ENCODE results near the gene CHRNA1. TPM values are rescaled to one million over a fixed set of nuclear protein-coding genes. Genes with fewer than 3 reads are reported as not detected.

Gene CHRNA1
- total RNA-seq, 1 experiment from 2014 or later = not detected

DNA sequence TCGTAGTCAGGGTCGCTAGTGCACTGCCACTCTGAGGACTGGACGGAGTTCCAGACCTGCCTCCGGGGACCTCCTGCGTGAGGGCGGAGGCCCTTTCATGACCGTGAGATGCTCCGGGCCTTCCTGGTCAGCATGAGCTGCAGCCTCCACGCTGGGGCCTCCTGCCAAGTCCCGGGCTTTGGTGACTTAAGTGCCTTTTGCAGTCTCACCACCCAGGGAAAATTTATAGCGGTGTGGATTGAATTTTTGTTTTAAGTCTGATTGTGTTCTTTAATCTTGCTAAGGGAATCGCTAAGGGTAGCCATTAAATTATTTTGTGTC is 33.6 kb downstream of the CHRNA1 start:
- Mint-ChIP-seq H3K27me3 (ENCODE audit: insufficient read depth, unreplicated experiment) (peaks cover 61% of the 10 kb centered on the region), H3K4me3 (ENCODE audit: unreplicated experiment) (no peak overlapping the region)
- CTCF ChIA-PET = interaction anchor here (1.1 to 1.9 kb wide), 4 partner anchors 19 to 33 kb away, joined by 3 to 5 read pairs (median 4); no protein-coding TSS in a partner anchor

DNA sequence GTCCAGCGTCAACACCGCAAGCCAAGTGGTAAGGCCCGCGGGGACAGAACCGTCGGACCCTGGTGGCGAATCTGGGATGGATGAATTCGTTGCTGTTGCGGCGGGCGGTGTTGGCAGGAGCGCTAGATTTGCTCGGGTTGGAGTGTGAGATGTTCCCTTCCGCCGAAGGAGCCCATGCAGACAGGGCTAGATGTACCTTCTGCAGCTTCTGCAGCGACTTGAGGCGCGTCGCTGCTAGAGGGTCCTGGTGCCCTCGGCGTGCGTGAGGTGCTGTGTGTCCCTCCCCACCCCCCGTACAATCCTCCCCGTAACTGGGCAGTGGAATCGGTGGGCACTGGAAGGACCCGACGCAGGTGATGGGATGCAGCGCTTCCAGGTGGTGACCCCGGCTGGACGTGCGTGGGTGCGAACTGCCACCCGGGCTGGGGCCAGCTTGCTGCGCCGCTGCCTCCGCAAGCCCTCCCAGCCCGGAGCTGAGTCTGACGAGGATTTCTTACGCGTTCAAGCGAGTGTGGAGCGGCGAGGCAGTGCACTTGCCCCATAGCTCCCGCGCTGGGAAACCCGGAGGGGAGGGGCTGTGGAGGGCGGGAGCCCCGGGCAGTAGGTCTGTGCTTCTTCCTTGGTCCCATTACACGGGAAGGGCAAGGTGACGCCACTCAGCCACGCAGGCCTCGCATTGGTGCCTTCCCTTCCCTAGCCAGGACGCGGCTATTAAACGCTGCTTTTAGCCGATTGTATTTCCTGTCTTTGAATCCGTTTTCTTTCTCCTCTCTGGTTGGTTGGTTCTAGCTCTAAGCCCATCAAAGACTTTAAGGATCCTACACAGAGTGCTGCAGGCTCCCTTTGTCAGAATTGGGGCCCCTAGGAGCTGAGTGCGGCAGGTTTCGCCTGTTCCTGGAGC is 34.2 kb downstream of the CHRNA1 start:
- Mint-ChIP-seq H3K36me3 (ENCODE audit: insufficient read depth, unreplicated experiment) (no peaks in the 10 kb centered on the region), H3K27me3 (ENCODE audit: insufficient read depth, unreplicated experiment) (peaks cover 61% of the 10 kb centered on the region), H3K4me3 (ENCODE audit: unreplicated experiment) (no peak overlapping the region), H3K4me1 (ENCODE audit: insufficient read depth, unreplicated experiment) (no peaks in the 10 kb centered on the region), H3K9me3 (ENCODE audit: unreplicated experiment) (no peaks in the 10 kb centered on the region), H3K27ac (ENCODE audit: low read depth, unreplicated experiment) (no peak overlapping the region)
- ChIA-PET POLR2A (no interaction called here), CTCF (interaction anchor here (0.6 to 1.9 kb wide), 5 partner anchors 19 to 913 kb away, joined by 3 to 5 read pairs (median 4); no protein-coding TSS in a partner anchor)
- TF ChIP-seq, protein P1, sequence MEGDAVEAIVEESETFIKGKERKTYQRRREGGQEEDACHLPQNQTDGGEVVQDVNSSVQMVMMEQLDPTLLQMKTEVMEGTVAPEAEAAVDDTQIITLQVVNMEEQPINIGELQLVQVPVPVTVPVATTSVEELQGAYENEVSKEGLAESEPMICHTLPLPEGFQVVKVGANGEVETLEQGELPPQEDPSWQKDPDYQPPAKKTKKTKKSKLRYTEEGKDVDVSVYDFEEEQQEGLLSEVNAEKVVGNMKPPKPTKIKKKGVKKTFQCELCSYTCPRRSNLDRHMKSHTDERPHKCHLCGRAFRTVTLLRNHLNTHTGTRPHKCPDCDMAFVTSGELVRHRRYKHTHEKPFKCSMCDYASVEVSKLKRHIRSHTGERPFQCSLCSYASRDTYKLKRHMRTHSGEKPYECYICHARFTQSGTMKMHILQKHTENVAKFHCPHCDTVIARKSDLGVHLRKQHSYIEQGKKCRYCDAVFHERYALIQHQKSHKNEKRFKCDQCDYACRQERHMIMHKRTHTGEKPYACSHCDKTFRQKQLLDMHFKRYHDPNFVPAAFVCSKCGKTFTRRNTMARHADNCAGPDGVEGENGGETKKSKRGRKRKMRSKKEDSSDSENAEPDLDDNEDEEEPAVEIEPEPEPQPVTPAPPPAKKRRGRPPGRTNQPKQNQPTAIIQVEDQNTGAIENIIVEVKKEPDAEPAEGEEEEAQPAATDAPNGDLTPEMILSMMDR (IDR thresholded peaks at IDR 0.05; ENCODE audit: unreplicated experiment) = no peak
- intact Hi-C loops (cut with micrococcal nuclease) = no loop called here
- DNase-seq (ENCODE audit: unreplicated experiment) = no peak
- BruUV-seq (replicated peaks) = no TSS peak

More for the DNA sequence above, 33.6 kb downstream of the CHRNA1 start:
- Mint-ChIP-seq H3K9me3 (ENCODE audit: unreplicated experiment) (no peaks in the 10 kb centered on the region), H3K27ac (ENCODE audit: low read depth, unreplicated experiment) (no peak overlapping the region), H3K36me3 (ENCODE audit: insufficient read depth, unreplicated experiment) (no peaks in the 10 kb centered on the region), H3K4me1 (ENCODE audit: insufficient read depth, unreplicated experiment) (no peaks in the 10 kb centered on the region)
- TF ChIP-seq, protein P1 (IDR thresholded peaks at IDR 0.05; ENCODE audit: unreplicated experiment) = no peak
- POLR2A ChIA-PET = no interaction called here
- DNase-seq (ENCODE audit: unreplicated experiment) = no peak
- intact Hi-C loops (cut with micrococcal nuclease) = no loop called here
- BruUV-seq (replicated peaks) = no TSS peak

DNA sequence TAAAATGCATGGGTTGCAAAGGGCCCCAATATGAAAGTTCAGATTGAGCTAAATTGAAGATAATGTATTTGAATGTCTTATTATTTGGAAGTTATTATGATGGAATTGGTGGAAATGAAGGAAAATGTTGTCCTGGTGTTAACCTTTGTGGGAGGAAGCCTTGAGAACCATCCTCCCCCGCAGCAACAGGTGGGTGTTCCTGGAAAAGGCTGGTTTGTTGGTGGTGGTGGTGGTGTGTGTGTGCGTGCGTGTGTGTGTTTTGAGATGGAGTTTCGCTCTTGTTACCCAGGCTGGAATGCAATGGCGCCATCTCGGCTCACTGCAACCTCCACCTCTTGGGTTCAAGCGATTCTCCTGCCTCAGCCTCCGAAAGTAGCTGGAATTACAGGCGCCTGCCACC is 36.2 kb downstream of the CHRNA1 start:
- Mint-ChIP-seq H3K27me3 (ENCODE audit: insufficient read depth, unreplicated experiment) (peaks cover 55% of the 10 kb centered on the region), H3K4me1 (ENCODE audit: insufficient read depth, unreplicated experiment) (no peaks in the 10 kb centered on the region), H3K36me3 (ENCODE audit: insufficient read depth, unreplicated experiment) (no peaks in the 10 kb centered on the region), H3K27ac (ENCODE audit: low read depth, unreplicated experiment) (no peak overlapping the region), H3K9me3 (ENCODE audit: unreplicated experiment) (no peaks in the 10 kb centered on the region), H3K4me3 (ENCODE audit: unreplicated experiment) (no peak overlapping the region)
- TF ChIP-seq, protein P1 (IDR thresholded peaks at IDR 0.05; ENCODE audit: unreplicated experiment) = no peak
- ChIA-PET CTCF (interaction anchor here (1.5 kb wide), 1 partner anchor 21 kb away, joined by 4 read pairs; no protein-coding TSS in a partner anchor), POLR2A (no interaction called here)
- intact Hi-C loops (cut with micrococcal nuclease) = no loop called here
- BruUV-seq (replicated peaks) = no TSS peak
- DNase-seq (ENCODE audit: unreplicated experiment) = no peak

DNA sequence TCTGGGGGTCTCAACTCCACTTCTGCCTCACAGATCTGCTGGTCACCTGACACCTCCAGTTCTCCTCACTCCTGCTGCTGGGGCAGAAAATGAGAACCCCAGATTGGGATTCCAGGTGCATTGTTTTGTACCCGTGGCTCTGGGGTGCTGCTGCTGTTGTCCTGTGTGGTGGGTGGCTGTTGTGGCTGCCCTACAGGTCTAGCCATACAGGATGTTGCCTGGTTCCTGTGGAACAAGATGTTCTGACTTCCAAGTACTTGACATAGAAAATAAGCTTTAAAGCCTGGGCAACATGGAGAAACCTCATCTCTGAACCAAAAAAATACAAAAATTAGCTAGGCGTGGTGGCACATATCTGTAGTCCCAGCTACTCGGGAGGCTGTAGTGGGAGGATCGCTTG is 38.1 kb downstream of the CHRNA1 start:
- Mint-ChIP-seq H3K9me3 (ENCODE audit: unreplicated experiment) (no peaks in the 10 kb centered on the region), H3K4me1 (ENCODE audit: insufficient read depth, unreplicated experiment) (no peaks in the 10 kb centered on the region), H3K4me3 (ENCODE audit: unreplicated experiment) (no peak overlapping the region), H3K27me3 (ENCODE audit: insufficient read depth, unreplicated experiment) (peaks cover 36% of the 10 kb centered on the region), H3K27ac (ENCODE audit: low read depth, unreplicated experiment) (no peak overlapping the region), H3K36me3 (ENCODE audit: insufficient read depth, unreplicated experiment) (no peaks in the 10 kb centered on the region)
- ChIA-PET CTCF (interaction anchor here (0.6 to 0.7 kb wide), 2 partner anchors 23 to 131 kb away, joined by 3 to 4 read pairs; no protein-coding TSS in a partner anchor), POLR2A (interaction anchor here (0.7 kb wide), 1 partner anchor 245 kb away, joined by 3 read pairs; no protein-coding TSS in a partner anchor)
- intact Hi-C loops (cut with micrococcal nuclease) = no loop called here
- no peak for DNase-seq (ENCODE audit: unreplicated experiment)
- TF ChIP-seq, protein P1 (IDR thresholded peaks at IDR 0.05; ENCODE audit: unreplicated experiment) = no peak
- BruUV-seq (replicated peaks) = no TSS peak

Data from MCF 10A (cell line).